T-helper 2 cell treated with Interferon-gamma antibody and Interleukin-4, amounts not matched to agents 5 μg/mL and 100 μg/mL, for 36 hours (primary cell): ENCODE measurements around the gene TMCC1.
"Not testable (repeated sequence)": the region's sequence is repeated elsewhere in the genome, so short reads cannot be mapped to it uniquely, and the experiment has no call there.

Experiments
- DNase-seq: peaks from one replicate; pipeline ENCODE4 v3.0.0; 2021; ENCODE audit warnings: low spot score
- H3K27ac Mint-ChIP-seq: one replicate; pipeline ENCODE4 v1.8.0; 2021; ENCODE audit warnings: mild to moderate bottlenecking, mixed read lengths
- H3K27me3 Mint-ChIP-seq: one replicate; pipeline ENCODE4 v1.8.0; 2021; ENCODE audit warnings: low read depth, mixed read lengths
- H3K36me3 Mint-ChIP-seq: one replicate; pipeline ENCODE4 v1.8.0; 2021; ENCODE audit warnings: low read depth, mixed read lengths
- H3K4me1 Mint-ChIP-seq: one replicate; pipeline ENCODE4 v1.8.0; 2021; ENCODE audit warnings: low read depth, mixed read lengths
- H3K4me3 Mint-ChIP-seq: one replicate; pipeline ENCODE4 v1.8.0; 2022; ENCODE audit warnings: mild to moderate bottlenecking, moderate library complexity, mixed read lengths
- H3K9me3 Mint-ChIP-seq: one replicate; pipeline ENCODE4 v1.8.0; 2021; ENCODE audit warnings: mixed read lengths

TMCC1 gene

GRCh38 chr3:129683201-129683600 is 210.3 kb downstream of the TMCC1 start:
- H3K27me3 Mint-ChIP-seq = no peaks in the 10 kb centered on the region
- H3K9me3 Mint-ChIP-seq = no peaks in the 10 kb centered on the region
- H3K4me1 Mint-ChIP-seq = no peaks in the 10 kb centered on the region
- no peak overlapping the region for H3K4me3 Mint-ChIP-seq
- no peaks in the 10 kb centered on the region for H3K36me3 Mint-ChIP-seq
- no peak overlapping the region for H3K27ac Mint-ChIP-seq
- DNase-seq = no peak

- H3K27me3 Mint-ChIP-seq = no peaks in the 10 kb centered on the region
- H3K27ac Mint-ChIP-seq = no peak overlapping the region
These were observed 216.5 kb downstream of the TMCC1 start for GRCh38 chr3:129676985-129677384.

GRCh38 chr3:129674798-129675123 is 218.8 kb downstream of the TMCC1 start:
- not testable (repeated sequence) for H3K36me3 Mint-ChIP-seq, H3K27ac Mint-ChIP-seq, H3K4me1 Mint-ChIP-seq, H3K4me3 Mint-ChIP-seq, H3K27me3 Mint-ChIP-seq, H3K9me3 Mint-ChIP-seq, DNase-seq

More at GRCh38 chr3:129676985-129677384, 216.5 kb downstream of the TMCC1 start:
- H3K36me3 Mint-ChIP-seq = no peaks in the 10 kb centered on the region
- H3K4me3 Mint-ChIP-seq = no peak overlapping the region
- no peak for DNase-seq
- no peaks in the 10 kb centered on the region for H3K4me1 Mint-ChIP-seq
- H3K9me3 Mint-ChIP-seq = no peaks in the 10 kb centered on the region

- no peak for DNase-seq
- Mint-ChIP-seq H3K27ac (no peak overlapping the region), H3K4me3 (no peak overlapping the region), H3K4me1 (no peaks in the 10 kb centered on the region), H3K36me3 (peaks cover 3% of the 10 kb centered on the region), H3K27me3 (no peaks in the 10 kb centered on the region), H3K9me3 (no peaks in the 10 kb centered on the region)
These were observed 219.4 kb downstream of the TMCC1 start for GRCh38 chr3:129673897-129674797.

- Mint-ChIP-seq H3K4me1 (no peaks in the 10 kb centered on the region), H3K36me3 (peaks cover 3% of the 10 kb centered on the region), H3K27me3 (no peaks in the 10 kb centered on the region), H3K27ac (no peak overlapping the region), H3K9me3 (no peaks in the 10 kb centered on the region), H3K4me3 (no peak overlapping the region)
- DNase-seq = no peak
These were observed 220.5 kb downstream of the TMCC1 start for GRCh38 chr3:129673012-129673411.

GRCh38 chr3:129672412-129672811 is 221.1 kb downstream of the TMCC1 start:
- H3K36me3 Mint-ChIP-seq = peaks cover 3% of the 10 kb centered on the region
- H3K9me3 Mint-ChIP-seq = no peaks in the 10 kb centered on the region
- no peak overlapping the region for H3K4me3 Mint-ChIP-seq
- H3K4me1 Mint-ChIP-seq = no peaks in the 10 kb centered on the region
- H3K27me3 Mint-ChIP-seq = no peaks in the 10 kb centered on the region
- H3K27ac Mint-ChIP-seq = no peak overlapping the region
- no peak for DNase-seq

GRCh38 chr3:129665024-129665768 is 228.3 kb downstream of the TMCC1 start:
- H3K27me3 Mint-ChIP-seq = no peaks in the 10 kb centered on the region

DNA sequence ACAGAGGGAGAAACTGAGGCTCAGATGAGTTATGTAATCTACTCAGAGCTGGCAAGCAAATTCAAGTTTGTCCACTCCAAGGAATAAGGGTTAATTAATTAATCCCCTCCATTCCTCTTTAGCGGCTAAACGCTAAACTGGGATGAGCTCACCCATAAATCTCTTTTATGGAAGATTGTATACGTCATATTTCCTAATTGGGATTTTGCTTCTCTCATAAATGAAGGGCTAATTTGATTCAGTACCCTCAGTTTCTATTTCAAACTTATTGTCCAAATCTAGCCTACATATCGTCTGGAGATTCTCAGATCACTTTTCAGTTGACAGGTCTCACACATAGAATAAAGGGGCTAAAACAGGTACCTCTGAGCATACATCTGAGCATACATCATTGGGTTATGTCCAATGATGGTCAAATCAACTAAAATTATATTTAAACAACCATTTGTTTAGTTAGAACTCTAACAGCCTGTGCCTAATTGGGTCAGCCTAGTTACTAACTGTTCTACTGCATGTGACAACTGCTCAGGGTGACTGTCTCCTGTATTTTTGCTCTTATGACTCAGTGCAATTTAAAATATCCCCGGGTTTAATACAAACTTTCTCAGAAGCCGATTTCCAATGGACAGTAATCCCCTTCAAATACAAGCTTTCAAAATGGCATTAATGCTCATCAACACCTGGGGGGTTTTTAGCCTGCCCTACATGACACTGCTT is 229.4 kb downstream of the TMCC1 start:
- DNase-seq = no peak
- H3K36me3 Mint-ChIP-seq = no peaks in the 10 kb centered on the region
- no peaks in the 10 kb centered on the region for H3K27me3 Mint-ChIP-seq
- no peak overlapping the region for H3K4me3 Mint-ChIP-seq
- peaks cover 2% of the 10 kb centered on the region for H3K4me1 Mint-ChIP-seq
- no peaks in the 10 kb centered on the region for H3K9me3 Mint-ChIP-seq
- no peak overlapping the region for H3K27ac Mint-ChIP-seq

More at GRCh38 chr3:129665024-129665768, 228.3 kb downstream of the TMCC1 start:
- Mint-ChIP-seq H3K36me3 (peaks cover under 1% of the 10 kb centered on the region), H3K9me3 (no peaks in the 10 kb centered on the region), H3K27ac (no peak overlapping the region), H3K4me1 (no peaks in the 10 kb centered on the region), H3K4me3 (no peak overlapping the region)
- DNase-seq = no peak

GRCh38 chr3:129663045-129663446 is 230.5 kb downstream of the TMCC1 start:
- no peak overlapping the region for H3K27ac Mint-ChIP-seq
- no peaks in the 10 kb centered on the region for H3K36me3 Mint-ChIP-seq
- H3K9me3 Mint-ChIP-seq = no peaks in the 10 kb centered on the region
- H3K4me3 Mint-ChIP-seq = no peak overlapping the region
- H3K27me3 Mint-ChIP-seq = no peaks in the 10 kb centered on the region
- DNase-seq = no peak
- peaks cover 8% of the 10 kb centered on the region for H3K4me1 Mint-ChIP-seq

DNA sequence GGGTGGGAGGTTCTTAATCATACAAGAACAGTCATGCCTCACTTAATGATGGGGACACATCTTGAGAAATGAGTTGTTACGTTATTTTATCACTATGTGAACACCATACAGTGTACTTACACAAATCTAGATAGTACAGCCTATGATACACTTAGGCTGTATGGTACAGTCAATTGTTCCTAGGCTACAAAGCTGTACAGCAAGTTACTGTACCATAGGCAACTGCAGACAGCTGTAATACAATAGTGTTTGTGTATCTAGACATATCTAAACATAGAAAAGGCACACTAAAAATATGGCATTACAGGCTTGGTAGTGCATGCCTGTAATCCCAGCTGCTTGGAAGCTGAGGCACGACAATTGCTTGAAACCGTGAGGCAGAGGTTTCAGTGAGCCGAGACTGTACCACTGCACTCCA is 231.3 kb downstream of the TMCC1 start:
- no peaks in the 10 kb centered on the region for H3K36me3 Mint-ChIP-seq
- no peak overlapping the region for H3K27ac Mint-ChIP-seq
- peaks cover 12% of the 10 kb centered on the region for H3K4me1 Mint-ChIP-seq
- no peak overlapping the region for H3K4me3 Mint-ChIP-seq
- H3K27me3 Mint-ChIP-seq = no peaks in the 10 kb centered on the region
- DNase-seq = no peak
- H3K9me3 Mint-ChIP-seq = no peaks in the 10 kb centered on the region

DNA sequence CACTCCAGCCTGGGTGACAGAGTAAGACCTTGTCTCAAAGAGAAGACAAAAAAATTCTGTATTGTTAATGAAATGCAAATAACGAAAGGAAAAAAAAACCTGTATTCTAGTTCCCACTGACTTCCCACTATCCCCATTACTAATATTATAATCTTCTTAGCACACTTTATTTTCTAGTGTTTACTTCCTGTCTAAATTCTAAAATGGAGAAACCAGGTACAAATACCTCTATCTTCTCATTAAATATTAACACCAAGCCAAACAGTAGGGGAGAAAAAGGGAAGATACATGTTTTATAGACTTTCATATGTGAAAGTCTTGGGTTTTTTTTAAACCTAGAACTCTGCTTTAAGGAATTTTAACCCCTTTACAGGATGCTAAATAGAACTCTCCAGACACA is 231.7 kb downstream of the TMCC1 start:
- no peaks in the 10 kb centered on the region for H3K36me3 Mint-ChIP-seq
- no peak overlapping the region for H3K27ac Mint-ChIP-seq
- no peak overlapping the region for H3K4me3 Mint-ChIP-seq
- DNase-seq = no peak
- no peaks in the 10 kb centered on the region for H3K27me3 Mint-ChIP-seq
- H3K4me1 Mint-ChIP-seq = peaks cover 14% of the 10 kb centered on the region
- no peaks in the 10 kb centered on the region for H3K9me3 Mint-ChIP-seq

- Mint-ChIP-seq H3K27me3 (no peaks in the 10 kb centered on the region), H3K4me1 (peaks cover 16% of the 10 kb centered on the region), H3K36me3 (no peaks in the 10 kb centered on the region), H3K4me3 (no peak overlapping the region), H3K27ac (no peak overlapping the region), H3K9me3 (no peaks in the 10 kb centered on the region)
- no peak for DNase-seq
These were observed 235.2 kb downstream of the TMCC1 start for GRCh38 chr3:129658110-129658843.

GRCh38 chr3:129657261-129658046 is 236.1 kb downstream of the TMCC1 start:
- H3K27ac Mint-ChIP-seq = no peak overlapping the region
- H3K27me3 Mint-ChIP-seq = no peaks in the 10 kb centered on the region
- H3K4me1 Mint-ChIP-seq = peaks cover 16% of the 10 kb centered on the region
- H3K4me3 Mint-ChIP-seq = no peak overlapping the region
- no peaks in the 10 kb centered on the region for H3K36me3 Mint-ChIP-seq
- no peak for DNase-seq
- no peaks in the 10 kb centered on the region for H3K9me3 Mint-ChIP-seq
